Right lobe of liver (tissue), 4 donors: ENCODE results near the gene PLAC1.

Experiments used
- CTCF ChIP-seq, 4 donors: fragments of 200-600 bp in 3 of 4; fragments of 450-650 bp in 1 of 4; IDR thresholded peaks; one replicate each; pipeline versions ENCODE4 v1.5.1 to v1.8.0; 2016 to 2022; ENCODE audit warnings: antibody characterized with exemption in 4 of 4, mild to moderate bottlenecking in 2 of 4
- POLR2A ChIP-seq: fragments of 450-650 bp; IDR thresholded peaks from one replicate; pipeline ENCODE4 v1.6.1; 2017; ENCODE audit warnings: antibody characterized with exemption, mild to moderate bottlenecking
- donor health status: DM: no; HTN: no; CAD: no.
- donor health status: DM: no; HTN: no; CAD: no.
- donor health status: DM: no; HTN: yes; CAD: no.

- TF ChIP-seq CTCF (IDR thresholded peaks at IDR 0.05) = no peak
- TF ChIP-seq POLR2A = no peak
Measured at GRCh38 chrX:134695999-134696398, 37.7 kb upstream of the PLAC1 start.
